Measurements from ENCODE around the gene SLCO1B1. TPM values are rescaled to one million over a fixed set of nuclear protein-coding genes. Genes with fewer than 3 reads are reported as not detected.

The SLCO1B1 gene
- polyA plus RNA-seq, 1 of the 3 experiments (the other 2 are of a cell fraction) = not detected

GRCh38 chr12:21138016-21138415 lies 7.0 kb downstream of the SLCO1B1 start:
- Histone ChIP-seq H3K27ac (ENCODE audit: low read depth in 2 of 2, low read length in 1 of 2) (no peak overlapping the region), H4K20me1 (ENCODE audit: insufficient read depth) (no peaks in the 10 kb centered on the region), H3K4me2 (no peak overlapping the region)

More at GRCh38 chr12:21138016-21138415, 7.0 kb downstream of the SLCO1B1 start:
- no peak for DNase-seq
- H3K4me3 ChIP-seq (ENCODE audit: low read depth in 2 of 2, low read length in 1 of 2) = no peak overlapping the region
- no peaks in the 10 kb centered on the region for H3K36me3 ChIP-seq (replicated peaks in 1 of 2; ENCODE audit: control insufficient read depth in 1 of 2, insufficient read depth in 2 of 2, low read length in 1 of 2)
- no peaks in the 10 kb centered on the region for H3K9me3 ChIP-seq
- TF ChIP-seq USF2 (IDR thresholded peaks at IDR 0.05; ENCODE audit: borderline replicate concordance, low read depth, low read length) = no peak
- TF ChIP-seq RCOR1 (IDR thresholded peaks at IDR 0.05; ENCODE audit: low read length) = no peak
- TF ChIP-seq FOXM1 (IDR thresholded peaks at IDR 0.05; ENCODE audit: low read depth) = no peak
- no peak for TF ChIP-seq NRF1 (IDR thresholded peaks at IDR 0.05; ENCODE audit: low read depth, low read length)
- no peak for TF ChIP-seq GATA2 (CRISPR knock-in tag; IDR thresholded peaks at IDR 0.05)
- TF ChIP-seq ZBTB33 (IDR thresholded peaks at IDR 0.05; ENCODE audit: borderline replicate concordance, low read depth) = no peak
- no peak for TF ChIP-seq JUND (IDR thresholded peaks at IDR 0.05)
- TF ChIP-seq IRF3 (IDR thresholded peaks at IDR 0.05; ENCODE audit: low read depth, low read length) = no peak
- TF ChIP-seq EP300 (IDR thresholded peaks at IDR 0.05; ENCODE audit: borderline replicate concordance in 1 of 2, low read depth in 1 of 2, low read length in 1 of 2) = no peak
- no peak for TF ChIP-seq SMC3 (IDR thresholded peaks at IDR 0.05; ENCODE audit: low read depth, low read length)
- TF ChIP-seq RAD21 (IDR thresholded peaks at IDR 0.05; ENCODE audit: low read length) = no peak
- no peak for TF ChIP-seq FOSL2 (IDR thresholded peaks at IDR 0.05; ENCODE audit: borderline replicate concordance, low read depth)
- TF ChIP-seq EZH2phosphoT487 (IDR thresholded peaks at IDR 0.05; ENCODE audit: borderline replicate concordance, low read depth) = no peak
- no peak for TF ChIP-seq ELF1 (IDR thresholded peaks at IDR 0.05)
- TF ChIP-seq CTCF (IDR thresholded peaks at IDR 0.05) = no peak
- TF ChIP-seq TAF1 (IDR thresholded peaks at IDR 0.05; ENCODE audit: borderline replicate concordance, low read depth, low read length) = no peak
- no peak for TF ChIP-seq RXRA (IDR thresholded peaks at IDR 0.05; ENCODE audit: borderline replicate concordance, low read depth)
- no peak for TF ChIP-seq PBX3 (IDR thresholded peaks at IDR 0.05)
- TF ChIP-seq MXI1 (IDR thresholded peaks at IDR 0.05; ENCODE audit: low read depth, low read length) = no peak
- TF ChIP-seq GABPA (IDR thresholded peaks at IDR 0.05; ENCODE audit: low read depth) = no peak
- no peaks in the 10 kb centered on the region for H3K27me3 ChIP-seq (ENCODE audit: insufficient read depth)
- H3K9me2 ChIP-seq = no peaks in the 10 kb centered on the region
- H3K79me2 ChIP-seq (ENCODE audit: insufficient read depth) = no peaks in the 10 kb centered on the region
- WGBS (ENCODE audit: low lambda C conversion rate) = 17% methylated on average over 2 of the region's 2 CpGs
- no peak overlapping the region for H2AFZ ChIP-seq (ENCODE audit: low read depth)
- ChIA-PET POLR2A (no interaction called here), CTCF (no interaction called here)
- no peaks in the 10 kb centered on the region for H3K4me1 ChIP-seq (ENCODE audit: control insufficient read depth in 1 of 2, insufficient read depth in 2 of 2, low read depth in 1 of 2, low read length in 1 of 2)
- no peaks in the 10 kb centered on the region for H3F3A ChIP-seq (replicated peaks; ENCODE audit: insufficient read depth)
- H3K9ac ChIP-seq = no peak overlapping the region

Data from SK-N-SH (cell line).